AG10803 (cell line): ENCODE results near the gene ABL1.

ENCODE experiments used
- DNase-seq: peaks from one replicate; pipeline ENCODE4 v3.0.0; 2010; ENCODE audit warnings: low read depth
- H3K4me3 ChIP-seq: 2 replicates; pipeline ENCODE4 v1.5.1; 2011; ENCODE audit warnings: mild to moderate bottlenecking, low read length, control low read depth
- CTCF ChIP-seq: conservative IDR thresholded peaks from 2 replicates; pipeline ENCODE4 v1.5.1; 2011; ENCODE audit warnings: mild to moderate bottlenecking, low read length, control low read depth, inconsistent platforms

Gene ABL1

GRCh38 chr9:130898552-130898852 lies 63.4 kb downstream of the ABL1 start:
- no peak for TF ChIP-seq CTCF
- no peak overlapping the region for H3K4me3 ChIP-seq
- DNase-seq, result no peak

GRCh38 chr9:130899051-130899748 lies 64.1 kb downstream of the ABL1 start:
- no peak overlapping the region for H3K4me3 ChIP-seq
- TF ChIP-seq CTCF, result no peak
- DNase-seq, result no peak

- H3K4me3 ChIP-seq, result no peak overlapping the region
- DNase-seq, result no peak
- no peak for TF ChIP-seq CTCF
Observed at GRCh38 chr9:130900701-130901497, 65.8 kb downstream of the ABL1 start.

GRCh38 chr9:130901498-130902203 lies 66.6 kb downstream of the ABL1 start:
- DNase-seq, result peak; percentile 20
- H3K4me3 ChIP-seq, result no peak overlapping the region
- no peak for TF ChIP-seq CTCF

GRCh38 chr9:130902204-130903185 lies 67.4 kb downstream of the ABL1 start:
- no peak for TF ChIP-seq CTCF
- no peak overlapping the region for H3K4me3 ChIP-seq
- DNase-seq, result no peak

GRCh38 chr9:130903194-130904069 lies 68.4 kb downstream of the ABL1 start:
- H3K4me3 ChIP-seq, result no peak overlapping the region
- no peak for DNase-seq
- TF ChIP-seq CTCF, result no peak
